HepG2 (cell line): ENCODE data around the gene NDRG2. TPM values are rescaled to one million over a fixed set of nuclear protein-coding genes. Genes with fewer than 3 reads are reported as not detected.
A peak's percentile ranks its signal among the peaks of the same experiment; 100 is the strongest.

Experiments
- ATF7-NPFF ChIP-seq: sonication (generic); formaldehyde crosslinking; IDR thresholded peaks from 2 replicates; pipeline ENCODE4 v1.8.1; 2023; ENCODE audit warnings: mild to moderate bottlenecking, low read depth, missing genetic modification reagents, moderate library complexity
- FIP1L1 ChIP-seq: fragments of 200-400 bp; formaldehyde crosslinking; IDR thresholded peaks from 2 replicates; pipeline ENCODE4 v1.6.1; 2018; ENCODE audit warnings: low read depth, mild to moderate bottlenecking, low read length, moderate library complexity, borderline replicate concordance; ENCODE audit not compliant: insufficient read depth
- GATAD1 ChIP-seq: IDR thresholded peaks from 2 replicates; pipeline ENCODE4 v1.6.1; 2016; ENCODE audit warnings: missing genetic modification reagents, missing compliant biosample characterization
- HOXA5 ChIP-seq: sonication (generic); formaldehyde crosslinking; IDR thresholded peaks from 2 replicates; pipeline ENCODE4 v1.4.0; 2020; ENCODE audit warnings: missing genetic modification reagents
- JUND ChIP-seq: sonication (generic); formaldehyde crosslinking; IDR thresholded peaks from 2 replicates; pipeline ENCODE4 v1.8.0; 2022; ENCODE audit warnings: mild to moderate bottlenecking, missing genetic modification reagents
- NFATC3 ChIP-seq: sonication (generic); formaldehyde crosslinking; IDR thresholded peaks from 2 replicates; pipeline ENCODE4 v1.5.1; 2020; ENCODE audit warnings: mild to moderate bottlenecking, missing genetic modification reagents
- PPARG ChIP-seq: conservative IDR thresholded peaks from 2 replicates; pipeline ENCODE4 v1.6.1; 2016; ENCODE audit warnings: missing biosample characterization, missing genetic modification reagents
- ZNF234 ChIP-seq: sonication (generic); formaldehyde crosslinking; conservative IDR thresholded peaks from 2 replicates; pipeline ENCODE4 v1.5.1; 2020; ENCODE audit warnings: mild to moderate bottlenecking, missing genetic modification reagents
- ZNF441 ChIP-seq: sonication (generic); formaldehyde crosslinking; IDR thresholded peaks from 2 replicates; pipeline ENCODE4 v1.7.0; 2021; ENCODE audit warnings: missing genetic modification reagents, borderline replicate concordance
- ZNF484 ChIP-seq: sonication (generic); formaldehyde crosslinking; IDR thresholded peaks from 2 replicates; pipeline ENCODE4 v1.5.1; 2020; ENCODE audit warnings: mild to moderate bottlenecking, low read depth, missing genetic modification reagents, borderline replicate concordance
- ZNF598 ChIP-seq: sonication (generic); formaldehyde crosslinking; IDR thresholded peaks from 2 replicates; pipeline ENCODE4 v1.5.1; 2020; ENCODE audit warnings: mild to moderate bottlenecking, missing genetic modification reagents, borderline replicate concordance
- ZNF652 ChIP-seq: IDR thresholded peaks from 2 replicates; pipeline ENCODE4 v1.6.1; 2016; ENCODE audit warnings: low read depth, borderline replicate concordance
- polyA plus RNA-seq, 8 experiments: library from polyadenylated mRNA; depleted of rRNA in 3 of 8; stranded (reverse) in 7 of 8; unstranded in 1 of 8; fragments of >200 nt; fragmentation: Illumina TruSeq in 4 of 8; extraction: Trizol in 4 of 8; gene quantifications; 2 replicates each; pipeline versions ENCODE4 v1.2.1 to v1.2.3, GENCODE V29; 2011 to 2016; ENCODE audit warnings: low read depth in 4 of 8, missing spikeins in 1 of 8, mixed read lengths in 1 of 8; ENCODE audit not compliant: insufficient read depth in 1 of 8
- total RNA-seq, 5 experiments: library from RNA; depleted of rRNA; stranded (reverse); fragments of >200 nt; fragmentation: Illumina TruSeq; extraction: Trizol; gene quantifications; 2 replicates each; pipeline ENCODE4 v1.2.3, GENCODE V29; 2016; ENCODE audit warnings: low read depth in 1 of 5
- TF ChIP-seq, protein P1 (sequence below): sonication (generic); formaldehyde crosslinking; IDR thresholded peaks from 2 replicates; pipeline ENCODE4 v1.4.0; 2020; ENCODE audit warnings: missing genetic modification reagents, mild to moderate bottlenecking, borderline replicate concordance
- TF ChIP-seq, protein P2 (sequence below): sonication (generic); formaldehyde crosslinking; IDR thresholded peaks from 2 replicates; pipeline ENCODE4 v1.5.1; 2020; ENCODE audit warnings: missing genetic modification reagents, mild to moderate bottlenecking, borderline replicate concordance
- TF ChIP-seq, protein P3 (sequence below): sonication (generic); formaldehyde crosslinking; IDR thresholded peaks from 2 replicates; pipeline ENCODE4 v1.4.0; 2020; ENCODE audit warnings: mild to moderate bottlenecking, missing genetic modification reagents
- TF ChIP-seq, protein P4 (sequence below): IDR thresholded peaks from 2 replicates; pipeline ENCODE4 v1.6.1; 2018; ENCODE audit warnings: missing genetic modification reagents, mild to moderate bottlenecking, missing compliant biosample characterization
- TF ChIP-seq, protein P5 (sequence below): sonication (generic); formaldehyde crosslinking; IDR thresholded peaks from 2 replicates; pipeline ENCODE4 v1.4.0; 2020; ENCODE audit warnings: missing genetic modification reagents
- TF ChIP-seq, protein P6 (sequence below): IDR thresholded peaks from 2 replicates; pipeline ENCODE4 v1.6.1; 2016; ENCODE audit warnings: control low read depth
- TF ChIP-seq, protein P7 (sequence below): sonication (generic); formaldehyde crosslinking; IDR thresholded peaks from 2 replicates; pipeline ENCODE4 v1.4.0; 2020; ENCODE audit warnings: mild to moderate bottlenecking, low read depth, missing genetic modification reagents

The NDRG2 gene
- total and polyA plus RNA-seq, 2 of the 13 experiments (the other 11 are each of a cell fraction or from before 2014, with no cell fraction given), result 27.2 to 189 TPM

DNA sequence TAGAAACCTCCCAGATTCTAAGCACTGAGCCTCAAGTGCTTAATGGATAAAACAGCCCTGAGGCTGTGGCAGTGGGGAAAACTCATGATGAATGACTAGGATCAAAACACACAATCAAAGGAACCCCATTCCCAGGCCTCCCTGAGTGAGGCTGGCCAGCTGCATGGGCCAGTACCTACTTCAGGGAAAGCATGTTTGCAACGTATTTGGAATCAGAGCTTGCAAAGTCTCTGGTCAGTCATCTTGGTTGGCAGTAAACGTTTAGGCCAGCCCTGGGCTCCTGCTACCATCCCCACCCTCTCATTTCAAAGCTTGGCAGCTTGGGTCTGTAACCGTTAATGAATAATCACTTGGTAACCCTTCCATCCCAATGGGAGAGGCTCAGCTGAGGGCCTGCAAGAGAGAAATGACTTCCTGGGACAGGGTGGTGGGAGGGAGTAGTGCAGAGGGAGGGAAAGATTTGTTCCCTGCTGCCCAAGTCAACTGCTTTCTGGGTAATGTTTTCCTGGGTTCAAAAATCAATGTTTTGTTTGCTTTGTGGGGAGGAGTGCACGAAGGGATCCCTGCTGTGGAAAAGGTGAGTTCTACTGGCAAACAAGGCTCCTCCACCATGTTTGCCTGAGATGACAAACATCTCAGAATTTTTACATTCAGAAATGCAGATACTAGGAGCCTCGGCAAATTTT is 30.7 kb upstream of the NDRG2 start (continued):
- TF ChIP-seq, protein P1, sequence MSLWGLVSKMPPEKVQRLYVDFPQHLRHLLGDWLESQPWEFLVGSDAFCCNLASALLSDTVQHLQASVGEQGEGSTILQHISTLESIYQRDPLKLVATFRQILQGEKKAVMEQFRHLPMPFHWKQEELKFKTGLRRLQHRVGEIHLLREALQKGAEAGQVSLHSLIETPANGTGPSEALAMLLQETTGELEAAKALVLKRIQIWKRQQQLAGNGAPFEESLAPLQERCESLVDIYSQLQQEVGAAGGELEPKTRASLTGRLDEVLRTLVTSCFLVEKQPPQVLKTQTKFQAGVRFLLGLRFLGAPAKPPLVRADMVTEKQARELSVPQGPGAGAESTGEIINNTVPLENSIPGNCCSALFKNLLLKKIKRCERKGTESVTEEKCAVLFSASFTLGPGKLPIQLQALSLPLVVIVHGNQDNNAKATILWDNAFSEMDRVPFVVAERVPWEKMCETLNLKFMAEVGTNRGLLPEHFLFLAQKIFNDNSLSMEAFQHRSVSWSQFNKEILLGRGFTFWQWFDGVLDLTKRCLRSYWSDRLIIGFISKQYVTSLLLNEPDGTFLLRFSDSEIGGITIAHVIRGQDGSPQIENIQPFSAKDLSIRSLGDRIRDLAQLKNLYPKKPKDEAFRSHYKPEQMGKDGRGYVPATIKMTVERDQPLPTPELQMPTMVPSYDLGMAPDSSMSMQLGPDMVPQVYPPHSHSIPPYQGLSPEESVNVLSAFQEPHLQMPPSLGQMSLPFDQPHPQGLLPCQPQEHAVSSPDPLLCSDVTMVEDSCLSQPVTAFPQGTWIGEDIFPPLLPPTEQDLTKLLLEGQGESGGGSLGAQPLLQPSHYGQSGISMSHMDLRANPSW (CRISPR knock-in tag), result peak; percentile 49; the same call in 1 of the 2 replicates
- TF ChIP-seq, protein P2, sequence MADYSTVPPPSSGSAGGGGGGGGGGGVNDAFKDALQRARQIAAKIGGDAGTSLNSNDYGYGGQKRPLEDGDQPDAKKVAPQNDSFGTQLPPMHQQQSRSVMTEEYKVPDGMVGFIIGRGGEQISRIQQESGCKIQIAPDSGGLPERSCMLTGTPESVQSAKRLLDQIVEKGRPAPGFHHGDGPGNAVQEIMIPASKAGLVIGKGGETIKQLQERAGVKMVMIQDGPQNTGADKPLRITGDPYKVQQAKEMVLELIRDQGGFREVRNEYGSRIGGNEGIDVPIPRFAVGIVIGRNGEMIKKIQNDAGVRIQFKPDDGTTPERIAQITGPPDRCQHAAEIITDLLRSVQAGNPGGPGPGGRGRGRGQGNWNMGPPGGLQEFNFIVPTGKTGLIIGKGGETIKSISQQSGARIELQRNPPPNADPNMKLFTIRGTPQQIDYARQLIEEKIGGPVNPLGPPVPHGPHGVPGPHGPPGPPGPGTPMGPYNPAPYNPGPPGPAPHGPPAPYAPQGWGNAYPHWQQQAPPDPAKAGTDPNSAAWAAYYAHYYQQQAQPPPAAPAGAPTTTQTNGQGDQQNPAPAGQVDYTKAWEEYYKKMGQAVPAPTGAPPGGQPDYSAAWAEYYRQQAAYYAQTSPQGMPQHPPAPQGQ (CRISPR knock-in tag), result no peak
- TF ChIP-seq, protein P3, sequence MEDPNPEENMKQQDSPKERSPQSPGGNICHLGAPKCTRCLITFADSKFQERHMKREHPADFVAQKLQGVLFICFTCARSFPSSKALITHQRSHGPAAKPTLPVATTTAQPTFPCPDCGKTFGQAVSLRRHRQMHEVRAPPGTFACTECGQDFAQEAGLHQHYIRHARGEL (CRISPR knock-in tag), result no peak
- TF ChIP-seq, protein P4, sequence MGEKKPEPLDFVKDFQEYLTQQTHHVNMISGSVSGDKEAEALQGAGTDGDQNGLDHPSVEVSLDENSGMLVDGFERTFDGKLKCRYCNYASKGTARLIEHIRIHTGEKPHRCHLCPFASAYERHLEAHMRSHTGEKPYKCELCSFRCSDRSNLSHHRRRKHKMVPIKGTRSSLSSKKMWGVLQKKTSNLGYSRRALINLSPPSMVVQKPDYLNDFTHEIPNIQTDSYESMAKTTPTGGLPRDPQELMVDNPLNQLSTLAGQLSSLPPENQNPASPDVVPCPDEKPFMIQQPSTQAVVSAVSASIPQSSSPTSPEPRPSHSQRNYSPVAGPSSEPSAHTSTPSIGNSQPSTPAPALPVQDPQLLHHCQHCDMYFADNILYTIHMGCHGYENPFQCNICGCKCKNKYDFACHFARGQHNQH (CRISPR knock-in tag), result peak; percentile 98
- TF ChIP-seq GATAD1 (peak; percentile 65; the same call in 1 of the 2 replicates), ZNF484 (CRISPR knock-in tag) (no peak), ZNF652 (CRISPR knock-in tag) (peak; percentile 88), HOXA5 (CRISPR knock-in tag) (peak; percentile 70), ZNF234 (no peak), JUND (peak; percentile 75), NFATC3 (0 out of 2 replicates have a peak, but pooled peaks have one; percentile 75), FIP1L1 (no peak), ATF7-NPFF (CRISPR knock-in tag) (peak; percentile 70), PPARG (CRISPR knock-in tag) (peak; percentile 94), ZNF598 (CRISPR knock-in tag) (peak; percentile 74; the same call in 1 of the 2 replicates), ZNF441 (peak; percentile 91)
- TF ChIP-seq, protein P5, sequence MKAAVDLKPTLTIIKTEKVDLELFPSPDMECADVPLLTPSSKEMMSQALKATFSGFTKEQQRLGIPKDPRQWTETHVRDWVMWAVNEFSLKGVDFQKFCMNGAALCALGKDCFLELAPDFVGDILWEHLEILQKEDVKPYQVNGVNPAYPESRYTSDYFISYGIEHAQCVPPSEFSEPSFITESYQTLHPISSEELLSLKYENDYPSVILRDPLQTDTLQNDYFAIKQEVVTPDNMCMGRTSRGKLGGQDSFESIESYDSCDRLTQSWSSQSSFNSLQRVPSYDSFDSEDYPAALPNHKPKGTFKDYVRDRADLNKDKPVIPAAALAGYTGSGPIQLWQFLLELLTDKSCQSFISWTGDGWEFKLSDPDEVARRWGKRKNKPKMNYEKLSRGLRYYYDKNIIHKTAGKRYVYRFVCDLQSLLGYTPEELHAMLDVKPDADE, result peak; percentile 95
- TF ChIP-seq, protein P6, sequence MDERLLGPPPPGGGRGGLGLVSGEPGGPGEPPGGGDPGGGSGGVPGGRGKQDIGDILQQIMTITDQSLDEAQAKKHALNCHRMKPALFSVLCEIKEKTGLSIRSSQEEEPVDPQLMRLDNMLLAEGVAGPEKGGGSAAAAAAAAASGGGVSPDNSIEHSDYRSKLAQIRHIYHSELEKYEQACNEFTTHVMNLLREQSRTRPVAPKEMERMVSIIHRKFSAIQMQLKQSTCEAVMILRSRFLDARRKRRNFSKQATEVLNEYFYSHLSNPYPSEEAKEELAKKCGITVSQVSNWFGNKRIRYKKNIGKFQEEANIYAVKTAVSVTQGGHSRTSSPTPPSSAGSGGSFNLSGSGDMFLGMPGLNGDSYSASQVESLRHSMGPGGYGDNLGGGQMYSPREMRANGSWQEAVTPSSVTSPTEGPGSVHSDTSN (CRISPR knock-in tag), result peak; percentile 13; the same call in 1 of the 2 replicates
- TF ChIP-seq, protein P7, sequence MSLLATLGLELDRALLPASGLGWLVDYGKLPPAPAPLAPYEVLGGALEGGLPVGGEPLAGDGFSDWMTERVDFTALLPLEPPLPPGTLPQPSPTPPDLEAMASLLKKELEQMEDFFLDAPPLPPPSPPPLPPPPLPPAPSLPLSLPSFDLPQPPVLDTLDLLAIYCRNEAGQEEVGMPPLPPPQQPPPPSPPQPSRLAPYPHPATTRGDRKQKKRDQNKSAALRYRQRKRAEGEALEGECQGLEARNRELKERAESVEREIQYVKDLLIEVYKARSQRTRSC (CRISPR knock-in tag), result no peak
